ENCODE results near the gene PRR20D. TPM values are rescaled to one million over a fixed set of nuclear protein-coding genes. Genes with fewer than 3 reads are reported as not detected.

The PRR20D gene
- total and polyA plus RNA-seq, 12 donors, result not detected

GRCh38 chr13:57191667-57192066 is 31.2 kb downstream of the PRR20D start:
- no peak for DNase-seq
- no peak for ATAC-seq
- intact Hi-C loops (cut with DNase I), result no loop called here
- TF ChIP-seq CTCF (IDR thresholded peaks at IDR 0.05), result no peak
- 77 to 91% methylated on average over 1 of the region's 1 CpG for WGBS, 2 donors
- Histone ChIP-seq H3K9me3 (peaks cover 0 to 10% (median 0%) of the 10 kb centered on the region in 11 donors), H3K27ac (no peak overlapping the region), H3K4me1 (no peaks in the 10 kb centered on the region), H3K4me3 (no peak overlapping the region), H3K36me3 (no peaks in the 10 kb centered on the region), H3K27me3 (no peaks in the 10 kb centered on the region)

GRCh38 chr13:57212989-57213388 is 52.6 kb downstream of the PRR20D start:
- DNase-seq, result no peak
- whole genome bisulfite sequencing, 2 donors, result 76 to 97% methylated on average over 1 of the region's 1 CpG
- intact Hi-C loops (cut with DNase I), result no loop called here
- Histone ChIP-seq H3K4me1 (no peaks in the 10 kb centered on the region), H3K4me3 (no peak overlapping the region), H3K36me3 (no peaks in the 10 kb centered on the region), H3K27ac (no peak overlapping the region), H3K9me3 (peaks cover 0 to 15% (median 0%) of the 10 kb centered on the region in 11 donors), H3K27me3 (no peaks in the 10 kb centered on the region)
- ATAC-seq, result no peak
- TF ChIP-seq CTCF (IDR thresholded peaks at IDR 0.05), result no peak

Other genes with a start within 250 kb of the PRR20D start
- gene PRR20A, start 19.7 kb upstream of the PRR20D start, total RNA-seq, result not detected
- gene PRR20A, start 19.7 kb upstream of the PRR20D start, polyA plus RNA-seq, result not detected
- not detected for gene PRR20B, start 13.1 kb upstream of the PRR20D start, total RNA-seq
- gene PRR20B, start 13.1 kb upstream of the PRR20D start, polyA plus RNA-seq, result not detected
- not detected for gene PRR20C, start 6.6 kb upstream of the PRR20D start, total RNA-seq
- not detected for gene PRR20C, start 6.6 kb upstream of the PRR20D start, polyA plus RNA-seq
- not detected for gene PRR20E, start 6.6 kb downstream of the PRR20D start, total RNA-seq
- gene PRR20E, start 6.6 kb downstream of the PRR20D start, polyA plus RNA-seq, result not detected